ENCODE measurements around the gene ASTN2. TPM values are rescaled to one million over a fixed set of nuclear protein-coding genes. Genes with fewer than 3 reads are reported as not detected.
"Not testable (repeated sequence)": the region's sequence is repeated elsewhere in the genome, so short reads cannot be mapped to it uniquely, and the experiment has no call there.

The ASTN2 gene
- total and polyA plus RNA-seq, 7 donors, result 0.60 to 7.5 (median 2.2) TPM

DNA sequence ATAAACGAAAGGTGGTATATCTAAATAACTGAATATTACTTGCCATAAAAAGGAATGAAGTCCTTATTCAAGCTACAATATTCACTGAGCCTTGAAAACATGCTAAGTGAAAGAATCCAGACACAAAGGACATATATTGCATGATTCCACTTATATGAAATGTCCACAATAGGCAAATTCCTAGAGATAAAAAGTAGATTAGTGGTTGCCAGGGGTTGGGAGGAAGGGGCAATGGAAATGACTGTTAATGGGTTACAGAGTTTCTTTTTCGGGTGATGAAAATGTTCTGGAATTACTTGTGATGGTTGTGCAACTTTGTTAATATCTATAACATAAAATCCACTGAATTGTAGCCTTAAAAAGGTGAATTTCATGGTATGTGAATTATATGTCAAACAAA, 954.8 kb downstream of the ASTN2 start:
- no peak for TF ChIP-seq EP300 (IDR thresholded peaks at IDR 0.05)
- intact Hi-C loops (cut with DNase I), result loop anchor here (10.0 kb wide), 1 partner anchor 85 kb away; no protein-coding TSS in a partner anchor

DNA sequence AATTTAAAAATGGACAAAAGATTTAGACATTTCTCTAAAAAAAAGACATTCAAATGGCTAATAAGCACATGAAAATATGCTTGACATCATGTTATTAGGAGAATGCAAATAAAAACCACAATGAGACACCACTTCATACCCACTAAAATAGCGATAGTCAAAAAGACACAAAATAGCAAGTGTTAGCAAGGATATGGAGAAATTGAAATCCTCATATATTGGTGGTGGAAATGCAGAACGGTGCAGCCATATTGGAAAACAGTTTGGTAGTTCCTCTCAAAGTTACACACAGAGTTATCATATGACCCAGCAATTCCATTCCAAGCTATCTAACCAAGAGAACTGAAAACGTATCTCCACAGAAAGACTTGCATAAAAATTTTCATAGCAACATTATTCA, 955.3 kb downstream of the ASTN2 start:
- peaks cover 0 to 5% (median 0%) of the 10 kb centered on the region in 4 donors for H3K9me3 ChIP-seq
- no peak overlapping the region for H3K4me3 ChIP-seq
- no peaks in the 10 kb centered on the region for H3K36me3 ChIP-seq
- DNase-seq, result no peak
- TF ChIP-seq EP300 (IDR thresholded peaks at IDR 0.05) (no peak), POLR2A (IDR thresholded peaks at IDR 0.05) (no peak)
- no peak overlapping the region for H3K27ac ChIP-seq
- 89 to 91% methylated on average over 3 of the region's 3 CpGs for WGBS, 2 donors
- H3K27me3 ChIP-seq, result no peaks in the 10 kb centered on the region
- no peaks in the 10 kb centered on the region for H3K4me1 ChIP-seq
- intact Hi-C loops (cut with DNase I), result no loop called here

More for the DNA sequence above, 954.8 kb downstream of the ASTN2 start:
- 85 to 92% methylated on average over 2 of the region's 2 CpGs for WGBS, 2 donors
- Histone ChIP-seq H3K4me1 (no peaks in the 10 kb centered on the region), H3K36me3 (no peaks in the 10 kb centered on the region), H3K27ac (no peak overlapping the region), H3K9me3 (peaks cover 0 to 5% (median 0%) of the 10 kb centered on the region in 4 donors), H3K4me3 (no peak overlapping the region), H3K27me3 (no peaks in the 10 kb centered on the region)
- DNase-seq, result no peak

DNA sequence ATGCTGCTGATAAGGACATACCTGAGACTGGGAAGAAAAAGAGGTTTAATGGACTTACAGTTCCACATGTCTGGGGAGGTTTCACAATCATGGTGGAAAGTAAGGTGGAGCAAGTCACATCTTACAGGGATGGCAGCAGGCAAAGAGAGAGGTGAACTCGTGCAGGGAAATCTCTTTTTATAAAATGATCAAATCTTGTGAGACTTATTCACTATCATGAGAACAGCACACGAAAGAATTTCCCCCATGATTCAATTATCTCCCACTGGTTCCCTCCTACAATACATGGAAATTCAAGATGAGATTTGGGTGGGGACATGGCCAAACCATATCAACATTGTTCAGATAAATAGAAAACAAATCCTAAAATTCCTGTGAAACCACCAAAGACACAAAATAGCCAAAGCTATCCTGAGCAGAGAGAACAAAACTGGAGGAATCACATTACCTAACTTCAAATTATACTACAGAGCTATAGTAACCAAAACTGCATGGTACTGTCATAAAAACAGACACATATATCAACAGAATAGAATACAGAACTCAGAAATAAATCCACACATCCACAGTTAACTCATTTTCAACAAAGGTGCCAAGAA, 958.3 kb downstream of the ASTN2 start:
- Histone ChIP-seq H3K4me1 (peaks cover 0 to 8% (median 0%) of the 10 kb centered on the region in 4 donors), H3K9me3 (peaks cover 0 to 5% (median 0%) of the 10 kb centered on the region in 4 donors), H3K27ac (no peak overlapping the region), H3K4me3 (no peak overlapping the region), H3K27me3 (no peaks in the 10 kb centered on the region), H3K36me3 (no peaks in the 10 kb centered on the region)
- WGBS, 2 donors, result 85 to 87% methylated on average over 2 of the region's 2 CpGs
- intact Hi-C loops (cut with DNase I), result no loop called here
- TF ChIP-seq, protein P1, sequence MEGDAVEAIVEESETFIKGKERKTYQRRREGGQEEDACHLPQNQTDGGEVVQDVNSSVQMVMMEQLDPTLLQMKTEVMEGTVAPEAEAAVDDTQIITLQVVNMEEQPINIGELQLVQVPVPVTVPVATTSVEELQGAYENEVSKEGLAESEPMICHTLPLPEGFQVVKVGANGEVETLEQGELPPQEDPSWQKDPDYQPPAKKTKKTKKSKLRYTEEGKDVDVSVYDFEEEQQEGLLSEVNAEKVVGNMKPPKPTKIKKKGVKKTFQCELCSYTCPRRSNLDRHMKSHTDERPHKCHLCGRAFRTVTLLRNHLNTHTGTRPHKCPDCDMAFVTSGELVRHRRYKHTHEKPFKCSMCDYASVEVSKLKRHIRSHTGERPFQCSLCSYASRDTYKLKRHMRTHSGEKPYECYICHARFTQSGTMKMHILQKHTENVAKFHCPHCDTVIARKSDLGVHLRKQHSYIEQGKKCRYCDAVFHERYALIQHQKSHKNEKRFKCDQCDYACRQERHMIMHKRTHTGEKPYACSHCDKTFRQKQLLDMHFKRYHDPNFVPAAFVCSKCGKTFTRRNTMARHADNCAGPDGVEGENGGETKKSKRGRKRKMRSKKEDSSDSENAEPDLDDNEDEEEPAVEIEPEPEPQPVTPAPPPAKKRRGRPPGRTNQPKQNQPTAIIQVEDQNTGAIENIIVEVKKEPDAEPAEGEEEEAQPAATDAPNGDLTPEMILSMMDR (IDR thresholded peaks at IDR 0.05), result no peak
- TF ChIP-seq POLR2A (IDR thresholded peaks at IDR 0.05) (no peak), EP300 (IDR thresholded peaks at IDR 0.05) (no peak), POLR2AphosphoS5 (IDR thresholded peaks at IDR 0.05) (no peak)
- no peak for DNase-seq

DNA sequence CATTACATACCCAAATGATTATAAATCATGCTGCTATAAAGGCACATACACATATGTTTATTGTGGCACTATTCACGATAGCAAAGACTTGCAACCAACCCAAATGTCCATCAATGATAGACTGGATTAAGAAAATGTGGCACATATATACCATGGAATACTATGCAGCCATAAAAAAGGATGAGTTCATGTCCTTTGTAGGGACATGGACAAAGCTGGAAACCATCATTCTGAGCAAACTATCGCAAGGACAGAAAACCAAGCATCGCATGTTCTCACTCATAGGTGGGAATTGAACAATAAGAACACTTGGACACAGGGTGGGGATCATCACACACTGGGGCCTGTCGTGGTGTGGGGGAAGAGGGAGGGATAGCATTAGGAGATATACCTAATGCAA, 960.3 kb downstream of the ASTN2 start:
- WGBS, 2 donors, result 93 to 95% methylated on average over 4 of the region's 4 CpGs
- H3K36me3 ChIP-seq; H3K27me3 ChIP-seq; H3K27ac ChIP-seq; DNase-seq; H3K9me3 ChIP-seq; intact Hi-C loops (cut with DNase I); H3K4me3 ChIP-seq: not testable (repeated sequence)
- peaks cover 0 to 25% (median 5%) of the 10 kb centered on the region in 4 donors for H3K4me1 ChIP-seq

DNA sequence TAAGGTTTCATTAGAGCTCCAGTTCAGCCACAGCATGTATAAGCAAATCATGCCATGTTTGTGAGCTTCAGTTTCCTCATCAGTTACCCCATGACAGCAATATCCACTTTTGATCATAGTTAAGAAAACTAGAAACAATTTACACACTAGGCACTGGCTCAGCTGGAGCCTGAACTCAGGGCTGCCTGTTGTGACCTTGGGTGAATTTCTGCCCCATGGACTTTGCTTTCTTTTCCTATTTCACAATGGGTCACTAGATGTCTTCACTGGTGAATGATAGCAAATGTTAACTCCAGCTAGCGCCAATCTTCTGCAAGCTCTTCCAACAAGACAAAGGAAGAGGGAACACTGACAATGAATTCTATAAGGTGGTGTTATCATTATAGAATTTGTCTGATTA, 961.1 kb downstream of the ASTN2 start:
- no peak overlapping the region for H3K4me3 ChIP-seq
- WGBS, 2 donors, result 92 to 100% methylated on average over 1 of the region's 1 CpG
- H3K27ac ChIP-seq, result no peak overlapping the region
- no peak for DNase-seq
- H3K27me3 ChIP-seq, result no peaks in the 10 kb centered on the region
- intact Hi-C loops (cut with DNase I), result no loop called here
- TF ChIP-seq, protein P1 (IDR thresholded peaks at IDR 0.05), result no peak
- TF ChIP-seq POLR2AphosphoS5 (IDR thresholded peaks at IDR 0.05) (no peak), POLR2A (IDR thresholded peaks at IDR 0.05) (no peak), EP300 (IDR thresholded peaks at IDR 0.05) (no peak)
- H3K4me1 ChIP-seq, result peaks cover 0 to 25% (median 5%) of the 10 kb centered on the region in 4 donors
- peaks cover 0 to 5% (median 0%) of the 10 kb centered on the region in 4 donors for H3K9me3 ChIP-seq
- H3K36me3 ChIP-seq, result no peaks in the 10 kb centered on the region

DNA sequence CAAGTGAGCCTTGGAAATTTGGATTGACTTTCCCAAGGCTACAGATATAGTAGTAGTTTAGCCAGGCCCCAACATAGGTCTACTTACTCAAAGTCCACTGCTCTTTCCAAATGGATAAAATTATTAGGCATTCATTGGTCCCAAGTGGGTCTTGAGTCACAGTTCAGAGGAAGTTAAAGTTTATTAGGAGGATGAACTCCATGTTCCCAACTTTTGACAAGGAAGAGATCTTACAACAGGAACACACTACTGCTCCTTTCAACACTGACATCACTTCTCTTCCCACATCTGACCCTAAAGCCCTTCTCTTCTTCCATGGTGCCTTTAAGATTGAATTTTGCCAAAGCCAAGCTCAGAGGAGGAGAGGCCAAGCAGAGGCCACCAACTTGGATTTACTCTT, 962.2 kb downstream of the ASTN2 start:
- Histone ChIP-seq H3K27ac (no peak overlapping the region), H3K4me3 (no peak overlapping the region), H3K4me1 (peaks cover 0 to 33% (median 8%) of the 10 kb centered on the region in 4 donors), H3K36me3 (no peaks in the 10 kb centered on the region), H3K9me3 (peaks cover 0 to 5% (median 0%) of the 10 kb centered on the region in 4 donors), H3K27me3 (no peaks in the 10 kb centered on the region)
- TF ChIP-seq POLR2AphosphoS5 (IDR thresholded peaks at IDR 0.05) (peak in 1 of 4 donors; percentile 13), EP300 (IDR thresholded peaks at IDR 0.05) (no peak)
- DNase-seq, result no peak
- intact Hi-C loops (cut with DNase I), result no loop called here

DNA sequence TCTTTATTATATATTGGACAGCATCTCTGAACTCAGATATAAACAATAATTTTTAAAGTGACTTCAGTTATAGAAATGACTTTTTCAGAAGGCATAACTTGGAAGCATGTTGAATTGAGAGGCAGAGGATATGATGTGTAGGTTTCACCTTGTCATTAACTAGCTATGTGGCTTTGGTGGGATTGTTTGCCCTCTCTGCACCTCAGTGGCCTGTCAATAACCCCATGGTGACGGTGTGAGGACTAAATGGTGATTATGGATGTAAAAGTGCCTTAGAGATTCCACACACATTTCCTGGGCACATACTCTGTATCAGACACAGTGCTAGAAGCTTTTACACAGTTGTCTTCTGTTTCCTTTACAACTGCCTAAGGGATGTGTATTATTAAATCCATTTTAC, 962.6 kb downstream of the ASTN2 start:
- TF ChIP-seq EP300 (IDR thresholded peaks at IDR 0.05) (no peak), POLR2AphosphoS5 (IDR thresholded peaks at IDR 0.05) (no peak), POLR2A (IDR thresholded peaks at IDR 0.05) (no peak)
- TF ChIP-seq, protein P1 (IDR thresholded peaks at IDR 0.05), result no peak
- peaks cover 0 to 35% (median 9%) of the 10 kb centered on the region in 4 donors for H3K4me1 ChIP-seq
- H3K27me3 ChIP-seq, result no peaks in the 10 kb centered on the region
- H3K27ac ChIP-seq, result no peak overlapping the region
- peaks cover 0 to 5% (median 0%) of the 10 kb centered on the region in 4 donors for H3K9me3 ChIP-seq
- intact Hi-C loops (cut with DNase I), result no loop called here
- 88 to 96% methylated on average over 1 of the region's 1 CpG for WGBS, 2 donors
- H3K4me3 ChIP-seq, result no peak overlapping the region
- DNase-seq, result no peak
- H3K36me3 ChIP-seq, result no peaks in the 10 kb centered on the region

Measured in sigmoid colon (tissue), 7 donors.